Peyer's patch (tissue), 4 donors: ENCODE measurements around the gene NCKAP5L. TPM values are rescaled to one million over a fixed set of nuclear protein-coding genes. Genes with fewer than 3 reads are reported as not detected.
"Not testable (repeated sequence)": the region's sequence is repeated elsewhere in the genome, so short reads cannot be mapped to it uniquely, and the experiment has no call there.

Source experiments
- DNase-seq, 3 donors: peaks; one replicate each; pipeline ENCODE4 v3.0.0-alpha.2; 2017 to 2019
- H3K27ac ChIP-seq, 4 donors: fragments of 200-600 bp; sonication (generic); one replicate each; pipeline ENCODE4 v1.5.1; 2016 to 2019
- H3K27me3 ChIP-seq, 2 donors: fragments of 200-600 bp; sonication (generic); one replicate each; pipeline ENCODE4 v1.5.1; 2019
- H3K36me3 ChIP-seq, 3 donors: fragments of 200-600 bp; sonication (generic); one replicate each; pipeline ENCODE4 v1.5.1; 2016 to 2019
- H3K4me1 ChIP-seq, 4 donors: fragments of 200-600 bp; sonication (generic); one replicate each; pipeline ENCODE4 v1.5.1; 2016 to 2019
- H3K4me3 ChIP-seq, 4 donors: fragments of 200-600 bp; sonication (generic); 1 replicate in 3 of 4; 2 replicates in 1 of 4; pipeline ENCODE4 v1.5.1; 2016 to 2019; ENCODE audit warnings: mild to moderate bottlenecking in 1 of 4
- H3K9me3 ChIP-seq, 4 donors: fragments of 200-600 bp; sonication (generic); one replicate each; pipeline ENCODE4 v1.5.1; 2016 to 2019; ENCODE audit warnings: mild to moderate bottlenecking in 1 of 4
- CTCF ChIP-seq, 6 experiments: fragments of 450-650 bp in 4 of 6; fragments of 200-600 bp in 2 of 6; sonication (generic) in 1 of 6; IDR thresholded peaks; one replicate each; pipeline ENCODE4 v1.5.1; 2017 to 2019; ENCODE audit warnings: antibody characterized with exemption in 6 of 6, mild to moderate bottlenecking in 3 of 6, moderate library complexity in 1 of 6
- POLR2A ChIP-seq, 2 donors: fragments of 450-650 bp; IDR thresholded peaks; one replicate each; pipeline ENCODE4 v1.5.1; 2017; ENCODE audit warnings: antibody characterized with exemption in 2 of 2, mild to moderate bottlenecking in 2 of 2, moderate library complexity in 2 of 2
- total RNA-seq, 4 donors: library from RNA; depleted of rRNA; stranded (reverse); fragments of >200 nt; gene quantifications; one replicate each; pipeline ENCODE4 v1.1.0, GENCODE V29; 2016

NCKAP5L gene
- total RNA-seq, 4 donors from 2014 or later = 3.3 to 16.5 (median 7.5) TPM

GRCh38 chr12:49866859-49867569 is 38.8 kb upstream of the NCKAP5L start:
- Histone ChIP-seq H3K4me3 (peak overlapping the region in 1 of 4 donors; percentile 19), H3K9me3 (no peaks in the 10 kb centered on the region), H3K27me3 (no peaks in the 10 kb centered on the region), H3K4me1 (peaks cover 0 to 11% (median 0%) of the 10 kb centered on the region in 4 donors), H3K27ac (no peak overlapping the region), H3K36me3 (no peaks in the 10 kb centered on the region)
- DNase-seq = peak; percentile 71 to 89 (median 78)
- TF ChIP-seq CTCF (IDR thresholded peaks at IDR 0.05) (peak; percentile 72 to 96 (median 87)), POLR2A (IDR thresholded peaks at IDR 0.05) (no peak)

DNA sequence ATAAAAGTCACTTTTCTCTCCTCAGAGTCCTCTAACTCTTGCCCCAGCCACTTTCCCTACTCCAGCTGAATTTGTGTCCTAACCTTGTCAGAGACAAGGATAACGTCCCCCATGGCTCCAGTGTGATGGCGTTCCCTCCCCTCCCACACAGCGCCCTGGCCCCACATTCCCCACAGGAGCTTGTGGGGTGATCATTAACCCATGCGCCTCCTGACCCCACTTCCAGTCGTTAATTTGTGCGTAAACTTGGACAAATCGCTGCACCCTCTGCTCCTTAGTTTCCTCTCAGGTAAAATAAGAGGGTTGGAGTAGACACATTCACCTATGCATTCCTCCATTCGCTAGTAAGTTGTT is 37.5 kb upstream of the NCKAP5L start:
- Histone ChIP-seq H3K36me3 (no peaks in the 10 kb centered on the region), H3K27ac (no peak overlapping the region), H3K4me1 (peaks cover 0 to 11% (median 0%) of the 10 kb centered on the region in 4 donors), H3K9me3 (no peaks in the 10 kb centered on the region), H3K4me3 (no peak overlapping the region), H3K27me3 (no peaks in the 10 kb centered on the region)
- no peak for DNase-seq
- TF ChIP-seq CTCF (IDR thresholded peaks at IDR 0.05) (no peak), POLR2A (IDR thresholded peaks at IDR 0.05) (no peak)

DNA sequence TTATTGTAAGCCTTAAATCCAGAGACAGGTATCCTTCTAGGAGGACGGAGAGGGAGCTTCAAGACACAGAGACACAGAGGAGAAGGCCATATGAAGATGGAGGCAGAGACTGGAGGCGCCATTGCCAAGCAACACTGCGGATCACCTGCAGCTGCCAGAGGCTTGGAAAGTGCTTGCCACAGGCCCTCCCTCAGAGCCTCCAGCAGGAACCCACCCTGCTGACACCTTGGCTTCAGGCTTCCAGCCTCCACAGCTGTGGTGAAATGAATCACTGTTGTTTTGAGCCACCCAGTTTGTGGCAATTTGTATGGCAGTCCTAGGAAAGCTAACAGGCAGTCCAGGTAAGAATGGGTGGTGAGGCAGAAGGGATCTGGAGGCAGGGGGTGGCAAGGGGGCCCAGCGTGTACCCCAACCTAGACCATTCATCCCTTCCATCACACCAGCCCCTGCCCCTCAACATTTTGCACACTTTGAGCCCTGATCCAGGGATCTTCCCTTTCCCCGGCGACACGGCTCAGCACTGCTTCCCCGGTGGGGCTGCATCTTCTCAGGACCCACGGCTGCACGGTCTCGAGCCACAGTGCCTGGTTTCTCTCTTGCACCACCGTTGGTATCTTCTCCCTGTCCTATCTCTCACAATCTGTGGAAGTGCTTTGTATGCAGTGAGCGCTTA is 37.0 kb upstream of the NCKAP5L start:
- H3K9me3 ChIP-seq = no peaks in the 10 kb centered on the region
- DNase-seq = no peak

GRCh38 chr12:49864798-49865090 is 36.5 kb upstream of the NCKAP5L start:
- Histone ChIP-seq H3K9me3 (no peaks in the 10 kb centered on the region), H3K27ac (no peak overlapping the region), H3K36me3 (no peaks in the 10 kb centered on the region), H3K4me1 (peaks cover 0 to 11% (median 0%) of the 10 kb centered on the region in 4 donors), H3K4me3 (no peak overlapping the region), H3K27me3 (no peaks in the 10 kb centered on the region)
- no peak for DNase-seq
- TF ChIP-seq CTCF (IDR thresholded peaks at IDR 0.05) = no peak
- TF ChIP-seq POLR2A (IDR thresholded peaks at IDR 0.05) = no peak

More for the DNA sequence above, 37.0 kb upstream of the NCKAP5L start:
- Histone ChIP-seq H3K4me3 (no peak overlapping the region), H3K36me3 (no peaks in the 10 kb centered on the region), H3K27me3 (no peaks in the 10 kb centered on the region), H3K4me1 (peaks cover 0 to 11% (median 0%) of the 10 kb centered on the region in 4 donors), H3K27ac (no peak overlapping the region)
- no peak for TF ChIP-seq POLR2A (IDR thresholded peaks at IDR 0.05)
- no peak for TF ChIP-seq CTCF (IDR thresholded peaks at IDR 0.05)

- DNase-seq = no peak
- TF ChIP-seq POLR2A (IDR thresholded peaks at IDR 0.05) = no peak
- TF ChIP-seq CTCF (IDR thresholded peaks at IDR 0.05) = no peak
- H3K4me3 ChIP-seq = no peak overlapping the region
- H3K36me3 ChIP-seq = no peaks in the 10 kb centered on the region
- H3K9me3 ChIP-seq = no peaks in the 10 kb centered on the region
- no peaks in the 10 kb centered on the region for H3K27me3 ChIP-seq
- no peak overlapping the region for H3K27ac ChIP-seq
- H3K4me1 ChIP-seq = peaks cover 0 to 8% (median 0%) of the 10 kb centered on the region in 4 donors
Observed at GRCh38 chr12:49863946-49864797, 36.0 kb upstream of the NCKAP5L start.

- DNase-seq, H3K27ac ChIP-seq, H3K4me1 ChIP-seq, H3K36me3 ChIP-seq, H3K4me3 ChIP-seq, H3K27me3 ChIP-seq, H3K9me3 ChIP-seq: not testable (repeated sequence)
Observed at GRCh38 chr12:49860921-49861320, 32.7 kb upstream of the NCKAP5L start.

GRCh38 chr12:49855890-49856289 is 27.7 kb upstream of the NCKAP5L start:
- H3K27me3 ChIP-seq, H3K27ac ChIP-seq, H3K4me1 ChIP-seq, DNase-seq, H3K4me3 ChIP-seq, H3K9me3 ChIP-seq, H3K36me3 ChIP-seq: not testable (repeated sequence)
